ENCODE data around the gene PRDM15. TPM values are rescaled to one million over a fixed set of nuclear protein-coding genes. Genes with fewer than 3 reads are reported as not detected.

The PRDM15 gene, protein sequence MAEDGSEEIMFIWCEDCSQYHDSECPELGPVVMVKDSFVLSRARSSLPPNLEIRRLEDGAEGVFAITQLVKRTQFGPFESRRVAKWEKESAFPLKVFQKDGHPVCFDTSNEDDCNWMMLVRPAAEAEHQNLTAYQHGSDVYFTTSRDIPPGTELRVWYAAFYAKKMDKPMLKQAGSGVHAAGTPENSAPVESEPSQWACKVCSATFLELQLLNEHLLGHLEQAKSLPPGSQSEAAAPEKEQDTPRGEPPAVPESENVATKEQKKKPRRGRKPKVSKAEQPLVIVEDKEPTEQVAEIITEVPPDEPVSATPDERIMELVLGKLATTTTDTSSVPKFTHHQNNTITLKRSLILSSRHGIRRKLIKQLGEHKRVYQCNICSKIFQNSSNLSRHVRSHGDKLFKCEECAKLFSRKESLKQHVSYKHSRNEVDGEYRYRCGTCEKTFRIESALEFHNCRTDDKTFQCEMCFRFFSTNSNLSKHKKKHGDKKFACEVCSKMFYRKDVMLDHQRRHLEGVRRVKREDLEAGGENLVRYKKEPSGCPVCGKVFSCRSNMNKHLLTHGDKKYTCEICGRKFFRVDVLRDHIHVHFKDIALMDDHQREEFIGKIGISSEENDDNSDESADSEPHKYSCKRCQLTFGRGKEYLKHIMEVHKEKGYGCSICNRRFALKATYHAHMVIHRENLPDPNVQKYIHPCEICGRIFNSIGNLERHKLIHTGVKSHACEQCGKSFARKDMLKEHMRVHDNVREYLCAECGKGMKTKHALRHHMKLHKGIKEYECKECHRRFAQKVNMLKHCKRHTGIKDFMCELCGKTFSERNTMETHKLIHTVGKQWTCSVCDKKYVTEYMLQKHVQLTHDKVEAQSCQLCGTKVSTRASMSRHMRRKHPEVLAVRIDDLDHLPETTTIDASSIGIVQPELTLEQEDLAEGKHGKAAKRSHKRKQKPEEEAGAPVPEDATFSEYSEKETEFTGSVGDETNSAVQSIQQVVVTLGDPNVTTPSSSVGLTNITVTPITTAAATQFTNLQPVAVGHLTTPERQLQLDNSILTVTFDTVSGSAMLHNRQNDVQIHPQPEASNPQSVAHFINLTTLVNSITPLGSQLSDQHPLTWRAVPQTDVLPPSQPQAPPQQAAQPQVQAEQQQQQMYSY
- total RNA-seq: 7.2 and 8.8 TPM in 2 replicates

DNA sequence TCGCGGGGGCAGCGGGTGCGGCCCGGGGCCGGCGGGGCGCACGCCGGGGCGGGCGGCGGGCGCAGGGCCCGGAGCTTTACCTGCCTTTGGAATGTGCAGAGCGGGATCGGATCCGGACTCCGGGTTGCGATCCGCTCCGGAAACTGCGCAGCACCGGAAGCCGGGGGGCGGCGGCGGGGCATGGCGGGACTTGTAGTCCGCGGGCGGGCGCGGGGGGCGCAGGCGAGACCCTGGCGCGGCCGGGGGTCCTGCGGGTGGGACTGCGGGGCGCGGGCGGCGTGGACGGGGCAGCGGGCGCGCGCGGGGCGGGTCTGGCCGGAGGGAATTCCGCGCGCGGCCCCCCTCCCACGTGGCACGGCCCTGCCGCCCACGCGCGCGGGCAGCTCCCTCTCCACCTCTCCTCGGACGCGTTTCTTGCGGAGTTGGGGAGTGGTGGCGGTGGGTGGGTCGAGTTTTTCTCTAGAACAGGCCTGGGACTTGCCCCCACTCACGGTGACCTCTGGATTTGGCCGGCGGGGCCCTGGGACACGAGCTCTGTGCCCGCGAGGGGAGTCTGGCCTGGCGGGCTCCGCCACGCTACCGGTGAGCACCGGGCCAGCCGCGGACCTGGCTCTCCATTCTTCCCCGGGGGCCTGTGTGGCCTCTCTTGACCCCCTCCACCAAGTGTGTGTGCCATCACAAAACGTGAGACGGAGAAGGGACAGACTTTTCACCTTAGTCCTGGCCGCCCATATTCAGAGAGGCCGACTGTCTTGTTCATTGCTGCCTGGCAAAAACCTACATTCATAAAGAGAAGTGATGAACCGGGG, at the start of gene PRDM15:
Gene PRDM15, minus strand, starts transcription at position 155 of the 809 bp plus-strand sequence. CDS start 18,981 bp downstream, outside the sequence.
- H3K4me1 ChIP-seq (ENCODE audit: insufficient read depth, low read length): peaks cover 11% of the 10 kb centered on the region
- peaks cover 38% of the 10 kb centered on the region for H3K79me2 ChIP-seq (ENCODE audit: insufficient read depth, low read length)

DNA sequence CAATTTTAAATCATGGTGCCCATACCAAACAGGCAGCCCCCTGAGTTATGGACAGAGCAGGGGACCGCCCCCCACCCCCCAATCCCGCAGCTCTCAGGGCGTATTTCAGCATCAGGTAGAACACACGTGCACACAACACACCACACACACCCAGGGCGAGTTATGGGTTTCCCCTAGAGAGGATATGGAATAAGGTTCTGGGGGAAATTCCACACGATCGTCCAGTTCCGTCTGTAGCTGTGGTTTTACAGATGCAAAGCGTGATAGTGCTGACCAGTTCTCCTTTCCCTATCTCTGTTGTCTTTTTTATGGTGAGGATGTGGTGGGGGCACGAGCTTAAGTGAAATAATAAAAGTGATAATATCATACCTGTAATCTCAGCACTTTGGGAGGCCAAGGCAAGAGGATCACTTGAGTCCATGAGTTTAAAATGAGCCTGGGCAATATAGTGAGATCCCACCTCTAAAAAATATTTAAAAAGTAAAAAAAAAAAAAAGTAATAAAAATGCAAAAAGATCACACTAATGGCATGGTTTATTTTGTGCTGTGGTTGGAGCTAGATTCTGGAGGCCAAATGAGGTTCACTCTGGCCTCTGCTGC, 49.6 kb upstream of the PRDM15 start:
- Histone ChIP-seq H3K36me3 (ENCODE audit: insufficient read depth, low read length) (peaks cover 3% of the 10 kb centered on the region), H3K27me3 (ENCODE audit: insufficient read depth, low read length) (no peaks in the 10 kb centered on the region), H3K4me2 (ENCODE audit: insufficient read depth, low read length) (no peak overlapping the region), H3K4me1 (ENCODE audit: insufficient read depth, low read length) (peaks cover 56% of the 10 kb centered on the region), H2AFZ (ENCODE audit: low read length) (no peak overlapping the region), H3K27ac (ENCODE audit: low read depth, low read length) (peak overlapping the region; percentile 70), H3K4me3 (ENCODE audit: insufficient read depth, low read length) (no peak overlapping the region), H3K79me2 (ENCODE audit: insufficient read depth, low read length) (peaks cover 27% of the 10 kb centered on the region), H3K9me3 (ENCODE audit: low read depth, low read length) (no peaks in the 10 kb centered on the region), H4K20me1 (ENCODE audit: insufficient read depth, low read length) (no peaks in the 10 kb centered on the region)
- TF ChIP-seq, protein P1, sequence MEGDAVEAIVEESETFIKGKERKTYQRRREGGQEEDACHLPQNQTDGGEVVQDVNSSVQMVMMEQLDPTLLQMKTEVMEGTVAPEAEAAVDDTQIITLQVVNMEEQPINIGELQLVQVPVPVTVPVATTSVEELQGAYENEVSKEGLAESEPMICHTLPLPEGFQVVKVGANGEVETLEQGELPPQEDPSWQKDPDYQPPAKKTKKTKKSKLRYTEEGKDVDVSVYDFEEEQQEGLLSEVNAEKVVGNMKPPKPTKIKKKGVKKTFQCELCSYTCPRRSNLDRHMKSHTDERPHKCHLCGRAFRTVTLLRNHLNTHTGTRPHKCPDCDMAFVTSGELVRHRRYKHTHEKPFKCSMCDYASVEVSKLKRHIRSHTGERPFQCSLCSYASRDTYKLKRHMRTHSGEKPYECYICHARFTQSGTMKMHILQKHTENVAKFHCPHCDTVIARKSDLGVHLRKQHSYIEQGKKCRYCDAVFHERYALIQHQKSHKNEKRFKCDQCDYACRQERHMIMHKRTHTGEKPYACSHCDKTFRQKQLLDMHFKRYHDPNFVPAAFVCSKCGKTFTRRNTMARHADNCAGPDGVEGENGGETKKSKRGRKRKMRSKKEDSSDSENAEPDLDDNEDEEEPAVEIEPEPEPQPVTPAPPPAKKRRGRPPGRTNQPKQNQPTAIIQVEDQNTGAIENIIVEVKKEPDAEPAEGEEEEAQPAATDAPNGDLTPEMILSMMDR (IDR thresholded peaks at IDR 0.05; ENCODE audit: extremely low read depth, low read depth, low read length): no peak
- no peak for DNase-seq (ENCODE audit: insufficient read length, low spot score, missing footprints)

More for the DNA sequence above, at the start of gene PRDM15:
- H3K4me3 ChIP-seq (ENCODE audit: insufficient read depth, low read length): peak within 1 kb of the TSS; percentile 84
- no peaks in the 10 kb centered on the region for H3K36me3 ChIP-seq (ENCODE audit: insufficient read depth, low read length)
- TF ChIP-seq, protein P1 (IDR thresholded peaks at IDR 0.05; ENCODE audit: extremely low read depth, low read depth, low read length): no peak
- H4K20me1 ChIP-seq (ENCODE audit: insufficient read depth, low read length): no peaks in the 10 kb centered on the region
- peak within 1 kb of the TSS; percentile 81 for H2AFZ ChIP-seq (ENCODE audit: low read length)
- peak; percentile 98 for DNase-seq (ENCODE audit: insufficient read length, low spot score, missing footprints)
- H3K27ac ChIP-seq (ENCODE audit: low read depth, low read length): peak within 1 kb of the TSS; percentile 89
- H3K27me3 ChIP-seq (ENCODE audit: insufficient read depth, low read length): no peaks in the 10 kb centered on the region
- peak within 1 kb of the TSS; percentile 99 for H3K4me2 ChIP-seq (ENCODE audit: insufficient read depth, low read length)
- H3K9me3 ChIP-seq (ENCODE audit: low read depth, low read length): no peaks in the 10 kb centered on the region

DNA sequence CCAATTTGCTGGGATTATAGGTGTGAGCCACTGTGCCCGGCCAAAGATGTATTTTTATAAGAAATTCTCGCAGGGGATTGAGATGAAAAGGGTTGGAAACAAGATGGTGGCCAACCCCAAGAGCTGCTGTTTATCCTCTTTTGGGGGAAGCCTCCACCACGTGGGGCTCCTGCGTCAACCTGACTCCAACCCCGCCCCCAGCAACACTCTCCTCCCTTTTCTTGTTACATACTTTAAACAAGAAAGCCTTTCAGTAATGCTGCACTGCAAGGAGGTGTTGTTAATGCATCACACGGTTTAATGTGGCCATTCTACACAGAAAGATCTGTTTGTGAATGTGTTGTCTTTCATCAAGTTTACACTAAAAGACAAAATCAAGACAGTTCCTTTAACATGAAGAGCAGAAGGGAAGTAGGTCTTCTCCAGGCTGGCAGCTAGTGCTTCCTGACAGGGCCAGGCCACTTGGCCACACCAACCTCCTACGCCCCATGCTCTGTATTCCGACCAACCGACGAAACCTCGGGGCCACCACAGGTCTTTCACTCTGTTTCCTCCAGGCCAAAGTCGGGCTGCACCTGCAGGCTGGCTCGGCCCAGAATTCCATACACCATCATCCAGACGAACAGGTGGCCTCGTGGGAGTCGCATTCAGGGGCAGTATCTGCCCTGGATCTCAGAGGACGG, 48.7 kb upstream of the PRDM15 start:
- H3K4me3 ChIP-seq (ENCODE audit: insufficient read depth, low read length): no peak overlapping the region
- H3K79me2 ChIP-seq (ENCODE audit: insufficient read depth, low read length): peaks cover 27% of the 10 kb centered on the region
- no peak overlapping the region for H3K4me2 ChIP-seq (ENCODE audit: insufficient read depth, low read length)
- no peaks in the 10 kb centered on the region for H4K20me1 ChIP-seq (ENCODE audit: insufficient read depth, low read length)
- no peaks in the 10 kb centered on the region for H3K27me3 ChIP-seq (ENCODE audit: insufficient read depth, low read length)
- peaks cover 56% of the 10 kb centered on the region for H3K4me1 ChIP-seq (ENCODE audit: insufficient read depth, low read length)
- no peaks in the 10 kb centered on the region for H3K9me3 ChIP-seq (ENCODE audit: low read depth, low read length)
- peaks cover 3% of the 10 kb centered on the region for H3K36me3 ChIP-seq (ENCODE audit: insufficient read depth, low read length)
- TF ChIP-seq, protein P1 (IDR thresholded peaks at IDR 0.05; ENCODE audit: extremely low read depth, low read depth, low read length): no peak
- H3K27ac ChIP-seq (ENCODE audit: low read depth, low read length): peak overlapping the region; percentile 7
- H2AFZ ChIP-seq (ENCODE audit: low read length): no peak overlapping the region
- DNase-seq (ENCODE audit: insufficient read length, low spot score, missing footprints): no peak
